HEK293 (cell line): Measurements from ENCODE around the gene KLK1.
"Not testable (repeated sequence)": the region's sequence is repeated elsewhere in the genome, so short reads cannot be mapped to it uniquely, and the experiment has no call there.

Experiments used
- CTCF ChIA-PET: fragments of 350-600 bp; formaldehyde crosslinking; extraction: SDS; loops from one replicate; lab custom pipeline; 2021; ENCODE audit warnings: antibody characterized with exemption; lab: Yijun Ruan, JAX
- POLR2A ChIA-PET: fragments of 300-600 bp; formaldehyde crosslinking; extraction: SDS; loops from one replicate; lab custom pipeline; 2020; ENCODE audit warnings: antibody characterized with exemption, inconsistent platforms; lab: Yijun Ruan, JAX
- H3K27ac ChIP-seq: fragments of 200-500 bp; sonication (Bioruptor generic); 2 replicates; pipeline ENCODE4 v1.5.1; 2014; ENCODE audit warnings: low read depth, low read length, control low read depth, inconsistent platforms; ENCODE audit errors: extremely low read depth
- H3K36me3 ChIP-seq, 2 experiments: fragments of 200-500 bp in 1 of 2; sonication (Bioruptor generic) in 1 of 2; 1 replicate in 1 of 2; 2 replicates in 1 of 2; pipeline ENCODE4 v1.5.1; 2014 to 2017; ENCODE audit warnings: inconsistent platforms in 2 of 2, low read length in 2 of 2; ENCODE audit not compliant: control insufficient read depth in 2 of 2, insufficient read depth in 1 of 2
- H3K4me1 ChIP-seq: fragments of 200-500 bp; sonication (Bioruptor generic); 2 replicates; pipeline ENCODE4 v1.5.1; 2014; ENCODE audit warnings: mild to moderate bottlenecking, low read length, inconsistent platforms; ENCODE audit not compliant: control insufficient read depth, insufficient read depth
- H3K4me3 ChIP-seq: 2 replicates; pipeline ENCODE4 v1.5.1; 2011; ENCODE audit warnings: low read depth, mild to moderate bottlenecking, control low read depth, low read length, moderate library complexity
- H3K9me3 ChIP-seq: fragments of 200-500 bp; sonication (Bioruptor generic); 2 replicates; pipeline ENCODE4 v1.5.1; 2014; ENCODE audit warnings: low read depth, low read length, inconsistent platforms; ENCODE audit not compliant: control insufficient read depth, insufficient read depth
- REST ChIP-seq: fragments of 450-650 bp; formaldehyde crosslinking; IDR thresholded peaks from 2 replicates; pipeline ENCODE4 v1.5.1; 2016; ENCODE audit warnings: missing biosample characterization, missing genetic modification characterization
- TCF7L2 ChIP-seq: IDR thresholded peaks from 2 replicates; pipeline ENCODE4 v1.6.1; 2011; ENCODE audit warnings: low read depth, mild to moderate bottlenecking, inconsistent platforms, low read length, moderate library complexity, borderline replicate concordance
- ZFHX2 ChIP-seq: fragments of 450-650 bp; formaldehyde crosslinking; conservative IDR thresholded peaks from 2 replicates; pipeline ENCODE4 v1.5.1; 2016; ENCODE audit warnings: missing biosample characterization, missing genetic modification characterization
- ZFP3 ChIP-seq: fragments of 450-650 bp; formaldehyde crosslinking; IDR thresholded peaks from 2 replicates; pipeline ENCODE4 v1.5.1; 2016; ENCODE audit warnings: low read depth, missing biosample characterization, missing genetic modification characterization
- ZNF19 ChIP-seq: fragments of 450-650 bp; formaldehyde crosslinking; IDR thresholded peaks from 2 replicates; pipeline ENCODE4; 2016; ENCODE audit warnings: missing biosample characterization, missing genetic modification characterization, low read depth
- ZNF202 ChIP-seq: fragments of 450-650 bp; formaldehyde crosslinking; IDR thresholded peaks from 2 replicates; pipeline ENCODE4 v1.5.1; 2016; ENCODE audit warnings: missing biosample characterization, missing genetic modification characterization, borderline replicate concordance
- ZNF335 ChIP-seq: fragments of 450-650 bp; formaldehyde crosslinking; conservative IDR thresholded peaks from 2 replicates; pipeline ENCODE4 v1.5.1; 2016; ENCODE audit warnings: missing biosample characterization, missing genetic modification characterization
- ZNF48 ChIP-seq: fragments of 450-650 bp; formaldehyde crosslinking; IDR thresholded peaks from 2 replicates; pipeline ENCODE4 v1.5.1; 2016; ENCODE audit warnings: missing biosample characterization, missing genetic modification characterization
- ZNF645 ChIP-seq: fragments of 450-650 bp; formaldehyde crosslinking; IDR thresholded peaks from 2 replicates; pipeline ENCODE4; 2016; ENCODE audit warnings: missing biosample characterization, missing genetic modification characterization
- TF ChIP-seq, protein P1 (sequence below): fragments of 450-650 bp; formaldehyde crosslinking; IDR thresholded peaks from 2 replicates; pipeline ENCODE4 v1.5.1; 2016; ENCODE audit warnings: missing biosample characterization, missing genetic modification characterization
- TF ChIP-seq, protein P2 (sequence below): fragments of 450-650 bp; formaldehyde crosslinking; conservative IDR thresholded peaks from 2 replicates; pipeline ENCODE4 v1.5.1; 2016; ENCODE audit warnings: low read depth, missing biosample characterization, missing genetic modification characterization

Gene KLK1

GRCh38 chr19:50784710-50785109, 38.9 kb downstream of the KLK1 start:
- Histone ChIP-seq H3K36me3 (no peaks in the 10 kb centered on the region), H3K27ac (no peak overlapping the region), H3K4me1 (peaks cover 3% of the 10 kb centered on the region; the same call in 1 of the 2 replicates), H3K9me3 (no peaks in the 10 kb centered on the region), H3K4me3 (no peak overlapping the region)
- CTCF ChIA-PET = interaction anchor here (1.1 to 10.1 kb wide), 9 partner anchors 10 to 532 kb away, joined by 4 to 151 read pairs (median 7); partner anchors contain the start of gene CLEC11A
- POLR2A ChIA-PET = no interaction called here
- TF ChIP-seq ZNF335 (tag by site-specific recombination) = 0 out of 2 replicates have a peak, but pooled peaks have one; percentile 14
- TF ChIP-seq ZNF202 (tag by site-specific recombination) = no peak
- no peak for TF ChIP-seq ZNF645 (tag by site-specific recombination)
- 0 out of 2 replicates have a peak, but pooled peaks have one; percentile 24 for TF ChIP-seq ZFHX2 (tag by site-specific recombination)
- peak; percentile 77 for TF ChIP-seq ZFP3 (tag by site-specific recombination)
- TF ChIP-seq, protein P1, sequence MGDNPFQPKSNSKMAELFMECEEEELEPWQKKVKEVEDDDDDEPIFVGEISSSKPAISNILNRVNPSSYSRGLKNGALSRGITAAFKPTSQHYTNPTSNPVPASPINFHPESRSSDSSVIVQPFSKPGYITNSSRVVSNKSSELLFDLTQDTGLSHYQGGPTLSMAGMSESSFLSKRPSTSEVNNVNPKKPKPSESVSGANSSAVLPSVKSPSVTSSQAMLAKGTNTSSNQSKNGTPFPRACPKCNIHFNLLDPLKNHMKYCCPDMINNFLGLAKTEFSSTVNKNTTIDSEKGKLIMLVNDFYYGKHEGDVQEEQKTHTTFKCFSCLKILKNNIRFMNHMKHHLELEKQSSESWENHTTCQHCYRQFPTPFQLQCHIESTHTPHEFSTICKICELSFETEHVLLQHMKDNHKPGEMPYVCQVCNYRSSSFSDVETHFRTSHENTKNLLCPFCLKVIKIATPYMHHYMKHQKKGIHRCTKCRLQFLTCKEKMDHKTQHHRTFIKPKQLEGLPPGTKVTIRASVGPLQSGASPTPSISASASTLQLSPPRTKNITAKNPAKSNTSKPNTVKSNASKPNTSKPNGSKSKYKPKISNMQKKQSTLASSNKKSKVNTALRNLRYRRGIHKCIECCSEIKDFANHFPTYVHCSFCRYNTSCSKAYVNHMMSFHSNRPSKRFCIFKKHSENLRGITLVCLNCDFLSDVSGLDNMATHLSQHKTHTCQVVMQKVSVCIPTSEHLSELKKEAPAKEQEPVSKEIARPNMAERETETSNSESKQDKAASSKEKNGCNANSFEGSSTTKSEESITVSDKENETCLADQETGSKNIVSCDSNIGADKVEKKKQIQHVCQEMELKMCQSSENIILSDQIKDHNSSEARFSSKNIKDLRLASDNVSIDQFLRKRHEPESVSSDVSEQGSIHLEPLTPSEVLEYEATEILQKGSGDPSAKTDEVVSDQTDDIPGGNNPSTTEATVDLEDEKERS (tag by site-specific recombination) = no peak

DNA sequence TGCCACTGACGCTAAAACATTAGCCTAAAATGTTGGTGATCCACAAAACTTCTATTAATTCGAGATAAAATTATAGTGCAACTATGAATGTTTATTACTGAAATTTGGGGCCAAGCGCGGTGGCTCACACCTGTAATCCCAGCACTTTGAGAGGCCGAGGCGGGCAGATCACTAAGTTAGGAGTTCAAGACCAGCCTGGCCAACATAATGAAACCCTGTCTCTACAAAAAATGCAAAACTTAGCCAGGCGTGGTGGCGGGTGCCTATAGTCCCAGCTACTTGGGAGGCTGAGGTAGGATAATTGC, 39.8 kb downstream of the KLK1 start:
- H3K4me1 ChIP-seq, H3K9me3 ChIP-seq, H3K27ac ChIP-seq, H3K4me3 ChIP-seq, H3K36me3 ChIP-seq: not testable (repeated sequence)
- ChIA-PET CTCF (interaction anchor here (0.6 to 10.1 kb wide), 24 partner anchors 9 to 531 kb away, joined by 3 to 151 read pairs (median 4); partner anchors contain the start of gene CLEC11A), POLR2A (interaction anchor here (0.5 to 0.7 kb wide), 2 partner anchors 126 to 468 kb away, joined by 3 to 4 read pairs; no protein-coding TSS in a partner anchor)

DNA sequence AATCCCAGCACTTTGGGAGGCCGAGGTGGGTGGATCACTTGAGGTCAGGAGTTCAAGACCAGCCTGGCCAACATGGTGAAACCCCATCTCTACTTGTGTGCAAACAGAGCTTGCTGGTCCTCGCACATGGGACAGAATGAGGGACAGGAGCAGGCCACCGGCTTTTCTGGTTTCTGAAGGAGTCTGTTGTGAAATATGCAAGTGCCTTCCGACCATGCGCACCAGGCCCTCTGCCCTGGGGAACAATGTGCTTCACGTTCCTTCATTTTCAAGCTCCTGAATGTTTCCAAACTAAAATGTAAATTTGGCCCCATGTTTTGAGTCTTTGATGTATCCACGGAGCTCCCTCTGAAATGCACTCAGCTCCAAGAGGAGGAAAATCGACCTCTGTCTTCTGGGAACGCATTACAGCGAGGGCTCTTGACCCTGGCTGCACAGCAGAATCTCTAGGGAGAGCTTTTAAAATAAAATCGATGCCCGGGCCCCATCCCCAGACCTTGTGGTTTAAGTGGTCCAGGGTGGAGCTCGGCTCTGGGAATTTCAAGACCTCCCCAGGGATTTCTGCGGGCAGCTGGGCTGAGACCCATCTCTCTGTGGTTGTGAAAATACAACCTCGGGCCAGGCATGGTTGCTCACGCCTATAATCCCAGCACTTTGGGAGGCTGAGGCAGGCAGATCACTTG, 42.7 kb downstream of the KLK1 start:
- no peaks in the 10 kb centered on the region for H3K36me3 ChIP-seq
- H3K4me3 ChIP-seq = no peak overlapping the region
- POLR2A ChIA-PET = interaction anchor here (0.7 to 2.1 kb wide), 3 partner anchors 23 to 56 kb away, joined by 3 to 13 read pairs (median 5); no protein-coding TSS in a partner anchor
- CTCF ChIA-PET = interaction anchor here (0.7 to 10.1 kb wide), 9 partner anchors 12 to 350 kb away, joined by 3 to 151 read pairs (median 10); partner anchors contain the start of gene CLEC11A
- H3K27ac ChIP-seq = no peak overlapping the region
- TF ChIP-seq TCF7L2 (no peak), ZNF202 (tag by site-specific recombination) (no peak), ZNF48 (tag by site-specific recombination) (no peak)
- H3K9me3 ChIP-seq = no peaks in the 10 kb centered on the region
- H3K4me1 ChIP-seq = peaks cover 5% of the 10 kb centered on the region; the same call in 1 of the 2 replicates

GRCh38 chr19:50779504-50780457, 43.8 kb downstream of the KLK1 start:
- Histone ChIP-seq H3K27ac (no peak overlapping the region), H3K4me1 (peaks cover 5% of the 10 kb centered on the region; the same call in 1 of the 2 replicates), H3K36me3 (no peaks in the 10 kb centered on the region), H3K9me3 (no peaks in the 10 kb centered on the region), H3K4me3 (no peak overlapping the region)
- ChIA-PET POLR2A (interaction anchor here (1.3 to 3.9 kb wide), 4 partner anchors 17 to 172 kb away, joined by 4 to 19 read pairs (median 10); no protein-coding TSS in a partner anchor), CTCF (interaction anchor here (0.6 to 10.1 kb wide), 16 partner anchors 16 to 422 kb away, joined by 3 to 151 read pairs (median 6); partner anchors contain the start of genes CLEC11A and SHANK1)
- TF ChIP-seq, protein P2, sequence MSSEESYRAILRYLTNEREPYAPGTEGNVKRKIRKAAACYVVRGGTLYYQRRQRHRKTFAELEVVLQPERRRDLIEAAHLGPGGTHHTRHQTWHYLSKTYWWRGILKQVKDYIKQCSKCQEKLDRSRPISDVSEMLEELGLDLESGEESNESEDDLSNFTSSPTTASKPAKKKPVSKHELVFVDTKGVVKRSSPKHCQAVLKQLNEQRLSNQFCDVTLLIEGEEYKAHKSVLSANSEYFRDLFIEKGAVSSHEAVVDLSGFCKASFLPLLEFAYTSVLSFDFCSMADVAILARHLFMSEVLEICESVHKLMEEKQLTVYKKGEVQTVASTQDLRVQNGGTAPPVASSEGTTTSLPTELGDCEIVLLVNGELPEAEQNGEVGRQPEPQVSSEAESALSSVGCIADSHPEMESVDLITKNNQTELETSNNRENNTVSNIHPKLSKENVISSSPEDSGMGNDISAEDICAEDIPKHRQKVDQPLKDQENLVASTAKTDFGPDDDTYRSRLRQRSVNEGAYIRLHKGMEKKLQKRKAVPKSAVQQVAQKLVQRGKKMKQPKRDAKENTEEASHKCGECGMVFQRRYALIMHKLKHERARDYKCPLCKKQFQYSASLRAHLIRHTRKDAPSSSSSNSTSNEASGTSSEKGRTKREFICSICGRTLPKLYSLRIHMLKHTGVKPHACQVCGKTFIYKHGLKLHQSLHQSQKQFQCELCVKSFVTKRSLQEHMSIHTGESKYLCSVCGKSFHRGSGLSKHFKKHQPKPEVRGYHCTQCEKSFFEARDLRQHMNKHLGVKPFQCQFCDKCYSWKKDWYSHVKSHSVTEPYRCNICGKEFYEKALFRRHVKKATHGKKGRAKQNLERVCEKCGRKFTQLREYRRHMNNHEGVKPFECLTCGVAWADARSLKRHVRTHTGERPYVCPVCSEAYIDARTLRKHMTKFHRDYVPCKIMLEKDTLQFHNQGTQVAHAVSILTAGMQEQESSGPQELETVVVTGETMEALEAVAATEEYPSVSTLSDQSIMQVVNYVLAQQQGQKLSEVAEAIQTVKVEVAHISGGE (tag by site-specific recombination) = no peak
- no peak for TF ChIP-seq ZNF19 (tag by site-specific recombination)
- TF ChIP-seq REST (tag by site-specific recombination) = no peak
